ENCODE measurements around the gene CSF1.
"Not testable (repeated sequence)": the region's sequence is repeated elsewhere in the genome, so short reads cannot be mapped to it uniquely, and the experiment has no call there.

The CSF1 gene

DNA sequence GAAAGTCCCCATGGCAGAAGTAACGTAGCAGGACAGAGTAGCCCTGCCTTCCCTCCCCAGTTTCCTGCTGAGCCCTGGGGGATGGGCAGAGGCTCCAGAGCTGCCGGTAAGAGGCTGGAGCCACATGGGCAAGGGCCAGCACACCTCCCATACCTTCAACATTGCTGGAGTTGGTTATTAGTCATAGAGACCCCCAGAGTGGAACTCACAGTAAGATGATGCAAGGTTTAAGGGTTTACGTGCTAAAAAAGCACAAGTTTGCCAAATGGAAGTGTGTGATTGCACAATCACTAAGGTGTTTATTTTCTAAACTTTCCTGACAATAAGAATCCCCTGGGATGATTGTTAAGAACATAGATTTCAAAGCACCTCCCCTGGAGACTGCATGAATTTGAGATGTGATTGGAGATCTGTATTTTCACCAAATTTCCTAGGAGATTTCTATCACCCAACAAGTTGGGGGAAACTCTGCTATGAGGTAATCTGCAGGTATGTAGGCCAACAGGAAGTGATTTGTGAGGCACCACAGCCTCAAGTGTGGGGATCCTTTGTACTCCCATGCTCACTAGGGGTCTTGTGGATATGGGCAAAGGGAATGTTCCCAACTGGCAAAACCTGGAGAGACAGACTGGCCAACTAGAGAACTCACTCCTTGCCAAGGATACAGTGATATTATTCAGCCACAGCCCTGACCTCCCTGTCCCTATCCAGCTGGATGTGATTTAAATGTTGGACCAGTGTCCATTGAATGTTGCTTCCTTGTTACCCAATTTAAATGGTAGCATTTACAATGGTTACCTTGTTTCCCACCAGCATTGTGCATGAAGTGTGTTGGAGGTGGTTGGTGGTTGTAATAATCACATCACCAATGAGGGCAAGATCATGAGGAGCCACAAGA, 37.1 kb upstream of the CSF1 start:
- TF ChIP-seq, protein P1, sequence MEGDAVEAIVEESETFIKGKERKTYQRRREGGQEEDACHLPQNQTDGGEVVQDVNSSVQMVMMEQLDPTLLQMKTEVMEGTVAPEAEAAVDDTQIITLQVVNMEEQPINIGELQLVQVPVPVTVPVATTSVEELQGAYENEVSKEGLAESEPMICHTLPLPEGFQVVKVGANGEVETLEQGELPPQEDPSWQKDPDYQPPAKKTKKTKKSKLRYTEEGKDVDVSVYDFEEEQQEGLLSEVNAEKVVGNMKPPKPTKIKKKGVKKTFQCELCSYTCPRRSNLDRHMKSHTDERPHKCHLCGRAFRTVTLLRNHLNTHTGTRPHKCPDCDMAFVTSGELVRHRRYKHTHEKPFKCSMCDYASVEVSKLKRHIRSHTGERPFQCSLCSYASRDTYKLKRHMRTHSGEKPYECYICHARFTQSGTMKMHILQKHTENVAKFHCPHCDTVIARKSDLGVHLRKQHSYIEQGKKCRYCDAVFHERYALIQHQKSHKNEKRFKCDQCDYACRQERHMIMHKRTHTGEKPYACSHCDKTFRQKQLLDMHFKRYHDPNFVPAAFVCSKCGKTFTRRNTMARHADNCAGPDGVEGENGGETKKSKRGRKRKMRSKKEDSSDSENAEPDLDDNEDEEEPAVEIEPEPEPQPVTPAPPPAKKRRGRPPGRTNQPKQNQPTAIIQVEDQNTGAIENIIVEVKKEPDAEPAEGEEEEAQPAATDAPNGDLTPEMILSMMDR (IDR thresholded peaks at IDR 0.05; ENCODE audit: low read depth, low read length) = no peak
- DNase-seq (ENCODE audit: extremely low read depth, low read depth) = no peak

DNA sequence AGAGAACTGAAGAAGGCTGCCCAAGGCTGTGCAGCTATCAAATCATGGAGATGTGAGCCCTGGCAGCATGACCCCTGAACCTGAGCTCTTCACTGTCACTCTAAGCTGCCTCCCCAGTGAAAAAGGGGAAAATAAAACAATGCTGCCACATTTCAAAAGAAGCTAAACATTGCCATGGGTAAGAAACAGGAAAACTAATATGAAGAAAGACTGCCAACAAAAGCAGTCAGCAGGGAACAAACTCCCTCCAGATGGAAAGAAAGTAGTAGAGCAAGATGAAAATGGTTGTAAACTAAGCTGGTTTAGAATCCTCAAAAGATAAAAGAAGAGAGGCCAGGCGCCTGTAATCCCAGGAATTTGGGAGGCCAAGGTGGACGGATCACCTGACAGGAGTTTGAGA, 36.2 kb upstream of the CSF1 start:
- TF ChIP-seq, protein P1 (IDR thresholded peaks at IDR 0.05; ENCODE audit: low read depth, low read length) = no peak
- DNase-seq (ENCODE audit: extremely low read depth, low read depth) = no peak

DNA sequence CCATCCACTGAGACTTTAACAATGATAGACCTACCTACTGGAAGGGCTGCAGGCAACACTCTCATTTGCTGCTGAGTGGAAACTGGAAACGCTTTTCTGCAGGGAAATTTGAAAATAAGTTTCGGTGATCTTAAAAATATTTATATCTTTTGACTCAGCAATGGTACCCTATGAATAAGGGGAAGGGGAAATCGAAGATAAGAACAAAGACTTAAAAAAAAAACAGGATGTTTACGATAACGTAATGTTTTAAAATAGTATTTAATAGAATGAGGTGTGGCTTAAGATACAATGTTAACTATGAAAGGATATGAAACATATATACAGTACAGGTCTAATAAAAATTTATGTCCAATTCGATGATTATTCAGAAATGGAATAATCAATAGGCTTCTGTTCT, 34.8 kb upstream of the CSF1 start:
- no peak for DNase-seq (ENCODE audit: extremely low read depth, low read depth)
- TF ChIP-seq, protein P1 (IDR thresholded peaks at IDR 0.05; ENCODE audit: low read depth, low read length) = no peak

DNA sequence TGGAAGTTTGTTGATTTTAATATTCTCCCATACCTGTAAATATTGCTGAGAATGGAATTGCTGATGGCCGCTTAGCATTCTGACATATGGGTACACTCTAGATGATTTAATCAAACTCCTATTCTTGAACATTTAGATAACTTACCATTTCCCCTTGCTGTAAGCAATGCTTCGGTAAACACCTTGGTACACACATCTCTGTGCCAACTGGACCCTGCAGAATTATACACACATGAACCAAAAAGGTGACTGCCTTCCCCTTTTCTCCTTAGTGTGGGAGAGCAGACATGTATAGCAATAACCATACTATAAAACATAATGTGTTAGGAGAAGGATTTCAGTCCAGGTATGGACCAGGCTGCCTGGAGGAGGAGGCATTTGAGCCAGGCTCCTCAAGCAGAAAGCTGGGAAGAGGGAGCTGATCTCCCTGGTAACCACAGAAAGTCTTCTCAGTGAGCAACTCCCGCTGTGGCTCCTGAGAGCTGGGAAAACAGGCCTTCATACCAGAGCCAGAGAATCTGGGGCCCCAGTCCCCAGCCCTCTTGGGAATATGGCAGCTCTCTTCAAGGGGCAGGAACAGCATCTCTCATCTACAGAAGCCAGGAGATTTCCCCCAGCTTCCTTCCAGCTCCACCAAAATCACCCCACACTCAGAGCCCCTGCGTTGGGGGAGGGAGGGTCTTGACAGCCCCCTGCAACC, 33.9 kb upstream of the CSF1 start:
- TF ChIP-seq, protein P1 (IDR thresholded peaks at IDR 0.05; ENCODE audit: low read depth, low read length) = no peak
- no peak for DNase-seq (ENCODE audit: extremely low read depth, low read depth)

DNA sequence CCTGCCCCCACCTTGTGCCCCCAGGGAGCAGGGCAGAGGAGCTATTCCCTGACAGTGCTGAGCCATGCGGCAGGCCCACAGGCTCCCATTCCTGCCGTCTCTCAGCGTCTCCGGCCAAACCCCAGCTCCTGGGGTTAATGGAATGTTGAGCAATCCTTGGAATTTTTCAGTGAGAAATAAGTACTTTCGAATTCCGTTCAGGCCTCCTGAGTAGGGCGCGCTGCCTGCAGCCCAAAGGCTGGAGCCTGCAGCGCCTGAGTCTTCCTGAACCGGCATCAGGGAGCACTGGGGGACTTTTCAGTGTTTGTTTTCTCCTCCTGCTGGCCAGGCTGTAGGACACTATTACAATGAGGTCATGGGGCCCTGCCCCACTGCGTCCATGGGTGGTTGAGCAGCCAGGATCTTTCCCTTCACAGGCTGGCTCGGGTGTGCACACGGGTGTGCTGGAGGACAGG, 33.3 kb upstream of the CSF1 start:
- peak; percentile 82 for DNase-seq (ENCODE audit: extremely low read depth, low read depth)
- TF ChIP-seq, protein P1 (IDR thresholded peaks at IDR 0.05; ENCODE audit: low read depth, low read length) = peak; percentile 37

DNA sequence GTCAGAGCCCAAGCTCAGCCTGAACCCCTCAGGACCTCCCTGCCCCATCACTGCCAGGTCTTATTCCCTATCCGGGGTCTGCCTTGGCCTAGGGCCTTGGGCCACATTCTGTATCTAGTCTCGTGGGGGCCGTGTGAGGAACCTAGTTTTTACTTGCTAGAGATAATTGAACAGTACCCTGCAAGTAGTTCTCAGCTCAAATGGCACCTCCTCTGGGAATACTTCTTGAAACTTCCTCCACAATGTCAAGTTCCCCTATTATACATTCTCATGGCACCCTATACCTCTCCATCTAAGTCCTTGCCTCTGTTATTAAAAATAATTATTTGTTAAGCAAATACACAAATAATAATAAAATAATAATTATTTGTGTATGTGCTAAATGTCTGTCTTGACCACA, 32.9 kb upstream of the CSF1 start:
- TF ChIP-seq, protein P1 (IDR thresholded peaks at IDR 0.05; ENCODE audit: low read depth, low read length) = no peak
- DNase-seq (ENCODE audit: extremely low read depth, low read depth) = no peak

DNA sequence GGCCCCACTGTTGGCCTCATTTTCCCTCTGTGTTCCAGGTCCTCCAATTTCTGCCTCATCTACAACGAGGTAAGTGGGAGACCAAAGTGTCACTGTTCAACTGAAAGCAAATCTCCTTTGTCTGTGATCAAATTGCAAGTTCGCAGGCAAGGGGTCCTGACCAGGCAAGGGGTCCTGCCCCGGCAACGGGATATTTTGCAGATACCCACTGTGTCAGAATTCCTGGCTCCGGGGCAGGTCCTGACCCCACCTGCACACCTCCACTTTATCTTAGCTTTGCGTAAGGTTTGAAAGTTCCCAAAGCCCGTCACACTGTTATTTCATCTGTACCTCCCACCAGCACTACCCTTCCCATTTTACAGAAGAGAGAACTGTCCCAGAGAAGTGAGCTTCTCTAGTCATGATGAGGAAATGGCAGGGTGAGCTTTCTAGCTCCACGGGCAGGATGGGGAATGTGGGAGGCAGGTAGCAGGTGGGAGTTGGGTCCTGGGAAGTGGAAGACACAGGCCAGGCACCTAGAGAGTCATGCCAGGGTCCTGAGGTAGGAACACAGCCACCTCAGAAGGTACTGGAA, 32.0 kb upstream of the CSF1 start:
- TF ChIP-seq, protein P1 (IDR thresholded peaks at IDR 0.05; ENCODE audit: low read depth, low read length) = no peak
- no peak for DNase-seq (ENCODE audit: extremely low read depth, low read depth)

DNA sequence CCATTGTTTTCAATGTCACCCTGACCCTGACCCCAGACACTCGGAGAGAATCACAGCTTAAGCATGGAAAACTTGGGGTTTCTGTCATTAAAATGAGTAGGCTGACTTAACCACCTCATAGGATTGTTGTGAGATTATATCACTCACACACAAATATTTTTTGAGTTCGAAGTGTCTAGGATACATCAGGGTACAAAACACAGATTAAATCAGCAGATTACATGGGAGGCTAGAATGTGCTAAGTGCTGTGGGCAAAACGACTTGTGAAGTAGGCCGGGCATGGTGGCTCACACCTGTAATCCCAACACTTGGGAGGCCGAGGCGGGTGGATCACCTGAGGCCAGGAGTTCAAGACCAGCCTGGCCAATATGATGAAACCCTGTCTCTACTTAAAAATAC, 31.3 kb upstream of the CSF1 start:
- DNase-seq (ENCODE audit: extremely low read depth, low read depth) = not testable (repeated sequence)

All from AG09319 (cell line).